ENCODE measurements around the gene ZBTB8A. TPM values are rescaled to one million over a fixed set of nuclear protein-coding genes. Genes with fewer than 3 reads are reported as not detected.

The ZBTB8A gene
- total and polyA plus RNA-seq, 2 of the 13 experiments (the other 11 are each of a cell fraction or from before 2014, with no cell fraction given): 1.3 to 3.7 TPM

GRCh38 chr1:32496127-32496526 is 43.1 kb upstream of the ZBTB8A start:
- POLR2A ChIA-PET: interaction anchor here (1.7 kb wide), 1 partner anchor 48 kb away, joined by 6 read pairs; no protein-coding TSS in a partner anchor
- Histone ChIP-seq H3K9ac (ENCODE audit: insufficient read depth, low read depth, low read length) (no peak overlapping the region), H3K79me2 (ENCODE audit: insufficient read depth, low read length) (no peaks in the 10 kb centered on the region), H3K27ac (ENCODE audit: extremely low read length, insufficient read depth, low read length) (no peak overlapping the region), H3K4me3 (replicated peaks in 1 of 3; ENCODE audit: insufficient read depth in 1 of 3, low read depth in 2 of 3, low read length in 3 of 3) (peak overlapping the region in 1 of 3 experiments; percentile 3; a peak in 1 of 6 replicates), H4K20me1 (ENCODE audit: insufficient read depth, low read length) (no peaks in the 10 kb centered on the region), H2AFZ (ENCODE audit: low read length) (peak overlapping the region; percentile 46), H3K4me1 (ENCODE audit: insufficient read depth, low read length) (peaks cover 41% of the 10 kb centered on the region), H3K4me2 (ENCODE audit: low read depth, low read length) (peak overlapping the region; percentile 40; the same call in 1 of the 2 replicates), H3K36me3 (replicated peaks in 1 of 2; ENCODE audit: control insufficient read depth in 1 of 2, insufficient read depth in 2 of 2, low read length in 2 of 2) (no peaks in the 10 kb centered on the region), H3K9me3 (ENCODE audit: low read length) (no peaks in the 10 kb centered on the region), H3K27me3 (ENCODE audit: control insufficient read depth in 1 of 2, insufficient read depth in 2 of 2, low read length in 2 of 2) (peaks cover 1 to 9% of the 10 kb centered on the region in 2 experiments; a peak in 2 of 5 replicates)
- BruUV-seq (replicated peaks): no TSS peak
- in situ Hi-C loops (cut with HindIII; ENCODE audit: extremely low pct_ligation_motif_present, low pct_unique_long_range_greater_than_20kb) (no loop called here), intact Hi-C loops (cut with micrococcal nuclease; ENCODE audit: unreplicated experiment) (no loop called here)
- DNase-seq (ENCODE audit: low spot score): no peak
- FAIRE-seq: peak; percentile 23
- CTCF ChIA-PET (ENCODE audit: low intra/inter-chr PET ratio, low total read pairs): no interaction called here
- TF ChIP-seq MAFF (IDR thresholded peaks at IDR 0.05; ENCODE audit: low read depth, low read length) (no peak), CEBPB (IDR thresholded peaks at IDR 0.05; ENCODE audit: borderline replicate concordance, low read depth, low read length) (peak; percentile 64; the same call in 1 of the 2 replicates), GABPA (IDR thresholded peaks at IDR 0.05; ENCODE audit: low read depth, low read length) (no peak), GABPA (CRISPR knock-in tag; IDR thresholded peaks at IDR 0.05; ENCODE audit: low read depth) (peak; percentile 33; the same call in 1 of the 2 replicates), ETV5 (CRISPR knock-in tag; IDR thresholded peaks at IDR 0.05; ENCODE audit: borderline replicate concordance) (peak; percentile 22; the same call in 1 of the 2 replicates), DPF2 (CRISPR knock-in tag; IDR thresholded peaks at IDR 0.05; ENCODE audit: borderline replicate concordance, low read depth) (no peak), CEBPG (CRISPR knock-in tag; IDR thresholded peaks at IDR 0.05) (peak; percentile 67), ATF7 (IDR thresholded peaks at IDR 0.05) (0 out of 2 replicates have a peak, but pooled peaks have one; percentile 16), ATF7 (CRISPR knock-in tag; IDR thresholded peaks at IDR 0.05) (no peak)
- TF ChIP-seq, protein P1, sequence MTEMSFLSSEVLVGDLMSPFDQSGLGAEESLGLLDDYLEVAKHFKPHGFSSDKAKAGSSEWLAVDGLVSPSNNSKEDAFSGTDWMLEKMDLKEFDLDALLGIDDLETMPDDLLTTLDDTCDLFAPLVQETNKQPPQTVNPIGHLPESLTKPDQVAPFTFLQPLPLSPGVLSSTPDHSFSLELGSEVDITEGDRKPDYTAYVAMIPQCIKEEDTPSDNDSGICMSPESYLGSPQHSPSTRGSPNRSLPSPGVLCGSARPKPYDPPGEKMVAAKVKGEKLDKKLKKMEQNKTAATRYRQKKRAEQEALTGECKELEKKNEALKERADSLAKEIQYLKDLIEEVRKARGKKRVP (CRISPR knock-in tag; IDR thresholded peaks at IDR 0.05): peak in 1 of 2 experiments; percentile 70; a peak in 2 of 4 replicates
- ATAC-seq: no peak
- 22% methylated on average over 5 of the region's 5 CpGs for WGBS (ENCODE audit: low lambda C conversion rate)

All from HepG2 (cell line).